ENCODE data around the gene NIM1K. TPM values are rescaled to one million over a fixed set of nuclear protein-coding genes. Genes with fewer than 3 reads are reported as not detected.

The NIM1K gene
- total and polyA plus RNA-seq, 2 donors (not counting 1 experiment from before 2014, with no cell fraction given) = 0.13 to 0.32 TPM

GRCh38 chr5:43190755-43191603 is 1.0 kb upstream of the NIM1K start:
- H3K27ac Mint-ChIP-seq = no peak overlapping the region
- TF ChIP-seq CTCF (IDR thresholded peaks at IDR 0.05) = no peak
- no peak for TF ChIP-seq EZH2 (IDR thresholded peaks at IDR 0.05; ENCODE audit: borderline replicate concordance, insufficient read depth, low read depth, low read length, poor library complexity, severe bottlenecking)
- H3K4me1 Mint-ChIP-seq = peaks cover 33% of the 10 kb centered on the region
- H3K27me3 Mint-ChIP-seq = peaks cover 25% of the 10 kb centered on the region
- ChIA-PET POLR2A (no interaction called here), CTCF (no interaction called here)
- Histone ChIP-seq H3K4me3 (ENCODE audit: control extremely low read depth in 1 of 5, extremely low read depth in 1 of 5, insufficient read depth in 1 of 5, low read depth in 2 of 5, low read length in 4 of 5) (peak overlapping the region in 2 of 5 experiments; percentile 25 to 66), H4K20me1 (ENCODE audit: control insufficient read depth, insufficient read depth, low read length, poor library complexity, severe bottlenecking) (no peaks in the 10 kb centered on the region), H3K9me3 (ENCODE audit: control extremely low read depth in 1 of 3, control insufficient read depth in 2 of 3, insufficient read depth in 1 of 3, low read length in 2 of 3) (peaks cover 0 to 8% (median 0%) of the 10 kb centered on the region in 3 donors), H3K36me3 (replicated peaks in 1 of 2; ENCODE audit: control extremely low read depth in 1 of 2, control insufficient read depth in 1 of 2, extremely low read depth in 1 of 2, insufficient read depth in 2 of 2, low read length in 1 of 2) (no peaks in the 10 kb centered on the region), H3K4me2 (replicated peaks; ENCODE audit: low read depth, low read length, poor library complexity, severe bottlenecking) (peak overlapping the region; percentile 95), H3K4me1 (ENCODE audit: control insufficient read depth in 2 of 2, insufficient read depth in 2 of 2, low read length in 2 of 2) (peaks cover 21% of the 10 kb centered on the region in 2 donors), H3K27ac (ENCODE audit: low read length in 2 of 2) (no peak overlapping the region), H3K27me3 (replicated peaks in 1 of 4; ENCODE audit: control extremely low read depth in 1 of 4, control insufficient read depth in 3 of 4, insufficient read depth in 4 of 4, low read length in 3 of 4) (peaks cover 0 to 18% (median 7%) of the 10 kb centered on the region in 4 experiments), H2AFZ (ENCODE audit: insufficient read depth, low read depth, low read length, poor library complexity, severe bottlenecking) (peak overlapping the region; percentile 60), H3K9ac (ENCODE audit: low read length) (peak overlapping the region; percentile 69), H3K79me2 (ENCODE audit: control insufficient read depth, insufficient read depth, low read length) (no peaks in the 10 kb centered on the region)
- intact Hi-C loops (cut with micrococcal nuclease) = no loop called here
- WGBS (ENCODE audit: insufficient coverage) = 23% methylated on average over 5 of the region's 10 CpGs
- H3K4me3 Mint-ChIP-seq = peak overlapping the region; percentile 93
- no peak for DNase-seq
- ATAC-seq (ENCODE audit: low read depth) = no peak
- peaks cover 4% of the 10 kb centered on the region for H3K9me3 Mint-ChIP-seq (ENCODE audit: insufficient read depth)
